ENCODE data around the gene LMOD3.

- no peak for TF ChIP-seq EP300 (IDR thresholded peaks at IDR 0.05)
- no peak for TF ChIP-seq CTCF (IDR thresholded peaks at IDR 0.05)
- no peak for TF ChIP-seq POLR2A (IDR thresholded peaks at IDR 0.05)
- TF ChIP-seq POLR2AphosphoS5 (IDR thresholded peaks at IDR 0.05): no peak
Observed at GRCh38 chr3:69130689-69131088, 8.3 kb upstream of the LMOD3 start.
